CD4-positive, CD25-positive, alpha-beta regulatory T cell (primary cell): Measurements from ENCODE around the gene EVX2. TPM values are rescaled to one million over a fixed set of nuclear protein-coding genes. Genes with fewer than 3 reads are reported as not detected.

Experiments used
- ATAC-seq, 2 donors: fragments of 150-1000 bp; cut with Tn5 transposase; one replicate each; pipeline ENCODE4 v1.10.0; 2021; ENCODE audit warnings: low read depth in 2 of 2, moderate number of reproducible peaks in 2 of 2, moderate library complexity in 1 of 2
- DNase-seq, 3 donors: peaks; one replicate each; pipeline versions ENCODE4 v3.0.0 to v3.0.0-alpha.2; 2012 to 2022; ENCODE audit warnings: mixed read lengths in 1 of 3
- H3K27ac ChIP-seq: one replicate; pipeline ENCODE4 v1.7.0; 2013; ENCODE audit warnings: mild to moderate bottlenecking, low read length; ENCODE audit not compliant: insufficient read depth, poor library complexity, severe bottlenecking
- H3K27me3 ChIP-seq: one replicate; pipeline ENCODE4 v1.7.0; 2013; ENCODE audit warnings: low read length; ENCODE audit not compliant: control insufficient read depth, insufficient read depth
- H3K36me3 ChIP-seq: one replicate; pipeline ENCODE4 v1.7.0; 2013; ENCODE audit warnings: mild to moderate bottlenecking, low read length, moderate library complexity; ENCODE audit not compliant: control insufficient read depth, insufficient read depth
- H3K4me1 ChIP-seq: 2 replicates; pipeline ENCODE4 v1.7.0; 2013; ENCODE audit warnings: mild to moderate bottlenecking, low read length; ENCODE audit not compliant: insufficient read depth, control insufficient read depth, poor library complexity, severe bottlenecking
- H3K4me3 ChIP-seq: one replicate; pipeline ENCODE4 v1.7.0; 2013; ENCODE audit warnings: low read depth, mild to moderate bottlenecking, low read length, moderate library complexity
- H3K9me3 ChIP-seq, 2 experiments: 1 replicate in 1 of 2; 2 replicates in 1 of 2; pipeline ENCODE4 v1.7.0; 2013; ENCODE audit warnings: low read length in 2 of 2, mild to moderate bottlenecking in 1 of 2, moderate library complexity in 1 of 2; ENCODE audit not compliant: control insufficient read depth in 2 of 2
- H3K27ac Mint-ChIP-seq, 3 donors: one replicate each; pipeline ENCODE4 v1.8.0; 2020 to 2022; ENCODE audit warnings: mild to moderate bottlenecking in 3 of 3, mixed read lengths in 3 of 3, moderate library complexity in 2 of 3
- H3K27me3 Mint-ChIP-seq: one replicate; pipeline ENCODE4 v1.8.0; 2022; ENCODE audit warnings: mild to moderate bottlenecking, mixed read lengths
- H3K36me3 Mint-ChIP-seq: one replicate; pipeline ENCODE4 v1.8.0; 2020; ENCODE audit warnings: mixed read lengths
- H3K4me1 Mint-ChIP-seq, 4 donors: one replicate each; pipeline ENCODE4 v1.8.0; 2020 to 2022; ENCODE audit warnings: mixed read lengths in 4 of 4, mild to moderate bottlenecking in 1 of 4
- H3K4me3 Mint-ChIP-seq, 4 donors: one replicate each; pipeline ENCODE4 v1.8.0; 2020 to 2022; ENCODE audit warnings: mild to moderate bottlenecking in 4 of 4, mixed read lengths in 4 of 4, moderate library complexity in 3 of 4
- H3K9me3 Mint-ChIP-seq, 7 donors: one replicate each; pipeline ENCODE4 v1.8.0; 2020 to 2022; ENCODE audit warnings: mixed read lengths in 7 of 7, mild to moderate bottlenecking in 3 of 7, moderate library complexity in 2 of 7
- polyA plus RNA-seq, 4 donors: library from polyadenylated mRNA; unstranded; fragments of 300-500 nt; fragmentation: Illumina TruSeq; gene quantifications; one replicate each; pipeline ENCODE4 v1.2.3, GENCODE V29; 2021
- total RNA-seq: library from RNA; stranded (reverse); gene quantifications from one replicate; pipeline ENCODE4 v1.2.3, GENCODE V29; 2022

The EVX2 gene
- total and polyA plus RNA-seq, 5 donors from 2014 or later = not detected

DNA sequence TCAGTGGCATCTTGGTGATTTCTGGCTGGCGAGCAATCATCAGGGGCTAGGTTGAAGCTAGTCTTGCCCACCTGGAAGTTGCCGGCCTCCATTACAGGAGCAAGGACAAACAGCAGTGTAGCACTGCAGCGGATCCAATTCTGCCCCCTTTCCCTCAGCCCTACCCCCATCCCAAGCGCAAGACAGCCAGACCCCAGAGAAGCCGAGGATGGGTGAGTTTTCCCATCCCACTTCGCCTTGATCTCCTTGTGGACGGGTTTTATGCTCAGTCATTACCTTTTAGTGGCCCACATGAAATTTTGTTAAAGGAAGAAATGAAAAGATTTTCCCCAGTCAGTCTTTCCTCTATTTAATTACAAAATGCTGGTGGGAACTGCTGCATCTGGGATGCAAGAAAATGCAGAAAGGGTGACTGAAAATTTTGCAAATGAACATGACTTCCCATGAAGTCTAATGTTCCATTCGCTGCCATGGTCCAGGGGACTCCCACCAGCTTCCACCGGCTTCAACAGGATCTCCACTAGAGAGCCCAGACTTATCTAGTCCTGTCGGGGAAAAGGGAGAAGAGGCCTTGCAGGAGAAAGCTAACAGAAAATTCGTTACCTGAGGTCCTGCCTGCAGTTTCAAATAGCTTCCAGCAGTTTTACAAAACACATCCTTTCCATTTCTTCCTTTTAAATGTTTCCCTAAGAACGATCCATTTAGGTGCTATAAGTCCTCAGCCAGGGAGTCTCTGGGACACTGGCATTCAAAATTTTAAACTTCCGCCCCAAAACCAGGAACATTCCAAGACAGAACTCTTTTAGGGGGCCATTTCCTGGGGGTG is 36.8 kb upstream of the EVX2 start:
- Histone ChIP-seq H3K9me3 (peaks cover 7 to 12% of the 10 kb centered on the region in 2 experiments), H3K36me3 (no peaks in the 10 kb centered on the region), H3K27me3 (peaks cover 55% of the 10 kb centered on the region), H3K4me1 (peaks cover 11% of the 10 kb centered on the region), H3K4me3 (no peak overlapping the region), H3K27ac (no peak overlapping the region)
- Mint-ChIP-seq H3K27me3 (peaks cover 75% of the 10 kb centered on the region), H3K4me3 (peak overlapping the region in 3 of 4 donors; percentile 9 to 61 (median 40)), H3K36me3 (peaks cover 3% of the 10 kb centered on the region), H3K27ac (no peak overlapping the region), H3K4me1 (peaks cover 6 to 11% (median 8%) of the 10 kb centered on the region in 4 donors), H3K9me3 (peaks cover 0 to 16% (median 3%) of the 10 kb centered on the region in 7 donors)
- no peak for DNase-seq
- no peak for ATAC-seq

GRCh38 chr2:176118601-176119339 is 35.0 kb upstream of the EVX2 start:
- Histone ChIP-seq H3K9me3 (peaks cover 7 to 16% of the 10 kb centered on the region in 2 experiments), H3K4me3 (no peak overlapping the region), H3K36me3 (no peaks in the 10 kb centered on the region), H3K27me3 (peaks cover 62% of the 10 kb centered on the region), H3K27ac (no peak overlapping the region), H3K4me1 (peaks cover 11% of the 10 kb centered on the region)
- H3K27ac Mint-ChIP-seq = peak overlapping the region in 1 of 3 donors; percentile 84
- peaks cover 75% of the 10 kb centered on the region for H3K27me3 Mint-ChIP-seq
- peaks cover 0 to 16% (median 3%) of the 10 kb centered on the region in 7 donors for H3K9me3 Mint-ChIP-seq
- H3K4me3 Mint-ChIP-seq = peak overlapping the region in 3 of 4 donors; percentile 41 to 82 (median 49)
- peaks cover 6 to 9% (median 7%) of the 10 kb centered on the region in 4 donors for H3K4me1 Mint-ChIP-seq
- H3K36me3 Mint-ChIP-seq = peaks cover 3% of the 10 kb centered on the region
- ATAC-seq (no peak), DNase-seq (peak in 1 of 3 donors; percentile 51)

DNA sequence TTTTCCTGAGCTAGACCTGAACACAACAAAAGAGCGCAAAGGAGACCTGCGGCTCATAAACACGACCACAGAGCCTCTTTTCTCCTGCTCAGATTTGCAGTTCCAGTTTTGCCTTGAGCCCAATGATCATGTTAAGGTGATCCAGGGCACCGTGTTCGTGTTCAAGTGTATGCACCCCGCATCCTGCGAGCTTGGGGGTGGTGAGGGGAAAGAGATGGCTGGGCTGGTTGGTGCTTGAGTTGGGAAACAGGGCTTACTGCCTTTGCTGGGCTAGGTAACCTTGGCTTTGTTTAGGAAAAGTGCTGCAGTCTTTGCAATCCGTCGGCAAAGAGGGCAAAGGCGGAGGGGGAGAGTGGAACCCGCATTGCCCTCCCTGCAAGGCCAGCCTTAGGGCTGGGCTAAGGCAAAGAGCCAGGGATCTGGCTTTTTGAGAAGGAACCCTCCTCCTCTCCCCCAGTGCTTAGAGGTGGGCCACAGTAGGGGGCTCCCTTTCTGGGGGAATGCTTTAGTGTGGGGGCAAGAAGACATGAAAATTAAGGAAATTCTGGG is 34.1 kb upstream of the EVX2 start:
- ATAC-seq (no peak), DNase-seq (no peak)
- Histone ChIP-seq H3K4me3 (no peak overlapping the region), H3K4me1 (peaks cover 10% of the 10 kb centered on the region), H3K27me3 (peaks cover 65% of the 10 kb centered on the region), H3K36me3 (no peaks in the 10 kb centered on the region), H3K9me3 (peaks cover 7 to 16% of the 10 kb centered on the region in 2 experiments), H3K27ac (no peak overlapping the region)
- H3K36me3 Mint-ChIP-seq = peaks cover 3% of the 10 kb centered on the region
- peaks cover 5 to 6% (median 5%) of the 10 kb centered on the region in 4 donors for H3K4me1 Mint-ChIP-seq
- H3K27ac Mint-ChIP-seq = no peak overlapping the region
- peaks cover 78% of the 10 kb centered on the region for H3K27me3 Mint-ChIP-seq
- H3K9me3 Mint-ChIP-seq = peaks cover 0 to 18% (median 3%) of the 10 kb centered on the region in 7 donors
- peak overlapping the region in 1 of 4 donors; percentile 69 for H3K4me3 Mint-ChIP-seq

DNA sequence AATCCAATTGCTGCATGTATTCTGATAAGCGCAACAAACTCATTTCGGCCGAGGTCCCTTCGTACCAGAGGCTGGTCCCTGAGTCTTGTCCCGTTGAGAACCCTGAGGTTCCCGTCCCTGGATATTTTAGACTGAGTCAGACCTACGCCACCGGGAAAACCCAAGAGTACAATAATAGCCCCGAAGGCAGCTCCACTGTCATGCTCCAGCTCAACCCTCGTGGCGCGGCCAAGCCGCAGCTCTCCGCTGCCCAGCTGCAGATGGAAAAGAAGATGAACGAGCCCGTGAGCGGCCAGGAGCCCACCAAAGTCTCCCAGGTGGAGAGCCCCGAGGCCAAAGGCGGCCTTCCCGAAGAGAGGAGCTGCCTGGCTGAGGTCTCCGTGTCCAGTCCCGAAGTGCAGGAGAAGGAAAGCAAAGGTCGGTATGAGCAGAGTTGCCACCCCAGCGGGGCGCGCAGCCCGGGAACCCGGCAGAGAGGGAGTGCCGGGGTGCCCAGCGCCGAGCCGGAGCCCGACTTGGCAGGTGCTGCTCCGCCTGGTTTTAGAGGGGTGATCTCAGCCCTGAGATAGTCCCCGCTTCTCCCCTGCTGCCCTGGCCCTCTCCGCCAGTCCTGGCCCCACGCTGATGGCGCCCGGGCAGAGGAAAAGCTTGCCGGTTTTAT is 33.5 kb upstream of the EVX2 start:
- H3K4me1 Mint-ChIP-seq = peaks cover 2 to 6% (median 5%) of the 10 kb centered on the region in 4 donors
- H3K9me3 ChIP-seq = peaks cover 7 to 16% of the 10 kb centered on the region in 2 experiments
- no peak overlapping the region for H3K27ac ChIP-seq
- H3K27me3 Mint-ChIP-seq = peaks cover 83% of the 10 kb centered on the region
- no peaks in the 10 kb centered on the region for H3K36me3 ChIP-seq
- H3K4me3 Mint-ChIP-seq = peak overlapping the region in 1 of 4 donors; percentile 69
- H3K4me1 ChIP-seq = peaks cover 4% of the 10 kb centered on the region
- ATAC-seq (no peak), DNase-seq (no peak)
- peaks cover 68% of the 10 kb centered on the region for H3K27me3 ChIP-seq
- no peak overlapping the region for H3K4me3 ChIP-seq
- peaks cover 0 to 18% (median 3%) of the 10 kb centered on the region in 7 donors for H3K9me3 Mint-ChIP-seq
- peaks cover 3% of the 10 kb centered on the region for H3K36me3 Mint-ChIP-seq
- H3K27ac Mint-ChIP-seq = peak overlapping the region in 1 of 3 donors; percentile 83

- H3K9me3 ChIP-seq = peaks cover 7 to 18% of the 10 kb centered on the region in 2 experiments
- peak within 1 kb of the TSS in 1 of 4 donors; percentile 69 for H3K4me3 Mint-ChIP-seq
- no peaks in the 10 kb centered on the region for H3K36me3 ChIP-seq
- no peak for ATAC-seq
- H3K4me1 Mint-ChIP-seq = peaks cover 3 to 8% (median 5%) of the 10 kb centered on the region in 4 donors
- H3K27ac ChIP-seq = no peak within 1 kb of the TSS
- H3K9me3 Mint-ChIP-seq = peaks cover 0 to 23% (median 3%) of the 10 kb centered on the region in 7 donors
- H3K36me3 Mint-ChIP-seq = peaks cover 3% of the 10 kb centered on the region
- H3K27me3 Mint-ChIP-seq = peaks cover 90% of the 10 kb centered on the region
- DNase-seq = no peak
- H3K27ac Mint-ChIP-seq = peak within 1 kb of the TSS in 1 of 3 donors; percentile 83
- peaks cover 70% of the 10 kb centered on the region for H3K27me3 ChIP-seq
- no peaks in the 10 kb centered on the region for H3K4me1 ChIP-seq
- H3K4me3 ChIP-seq = no peak within 1 kb of the TSS
These were observed 32.4 kb upstream of the EVX2 start, which contains the start of gene HOXD10 for GRCh38 chr2:176115883-176116813. Gene HOXD10 (plus strand): TSS chr2:176116778. CDS start chr2:176116834, 56 bp downstream.

DNA sequence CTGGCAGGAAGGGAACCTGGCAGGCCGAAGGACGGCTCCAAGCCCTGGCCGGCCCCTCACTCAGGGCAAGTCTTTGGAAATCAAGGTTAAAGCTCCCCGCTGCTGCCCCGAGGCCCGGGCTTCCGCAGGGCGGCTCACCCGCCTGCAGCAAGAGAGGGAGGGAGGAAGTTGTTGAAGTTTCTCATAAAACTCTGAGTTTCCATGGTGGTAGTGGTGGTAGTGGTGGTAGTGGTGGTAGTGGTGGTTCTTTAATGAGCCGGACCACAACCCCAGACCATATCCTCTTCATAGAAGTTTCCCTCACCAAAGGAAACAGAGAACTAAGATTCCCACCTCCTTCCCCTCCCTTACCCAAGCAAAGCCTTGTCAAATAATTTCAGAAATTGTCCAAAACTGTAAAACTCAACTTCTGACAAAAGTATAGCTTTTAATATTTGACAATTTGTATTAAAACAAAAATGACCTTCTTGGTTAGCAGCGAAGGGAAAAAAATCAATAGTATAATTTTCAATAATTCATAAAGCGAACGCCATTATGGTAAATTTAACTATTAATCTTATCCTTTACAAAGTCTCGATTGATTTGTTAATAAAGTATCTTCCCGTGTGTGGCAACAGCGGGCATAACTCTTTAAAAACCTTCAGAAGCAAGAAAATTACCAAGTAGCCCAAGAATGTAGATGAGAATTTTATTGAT is 31.3 kb upstream of the EVX2 start:
- Histone ChIP-seq H3K36me3 (no peaks in the 10 kb centered on the region), H3K4me3 (no peak overlapping the region), H3K9me3 (peaks cover 6 to 22% of the 10 kb centered on the region in 2 experiments), H3K4me1 (no peaks in the 10 kb centered on the region), H3K27me3 (peaks cover 70% of the 10 kb centered on the region), H3K27ac (no peak overlapping the region)
- DNase-seq = no peak
- Mint-ChIP-seq H3K27me3 (peaks cover 90% of the 10 kb centered on the region), H3K4me3 (no peak overlapping the region), H3K36me3 (peaks cover 3% of the 10 kb centered on the region), H3K27ac (no peak overlapping the region), H3K4me1 (peaks cover 0 to 8% (median 5%) of the 10 kb centered on the region in 4 donors), H3K9me3 (peaks cover 0 to 25% (median 3%) of the 10 kb centered on the region in 7 donors)
- ATAC-seq = no peak
